ENCODE measurements around the gene MYOF.
"Not testable (repeated sequence)": the region's sequence is repeated elsewhere in the genome, so short reads cannot be mapped to it uniquely, and the experiment has no call there.

MYOF gene

GRCh38 chr10:93386631-93387369, 95.3 kb downstream of the MYOF start:
- peak; percentile 8 for DNase-seq

GRCh38 chr10:93385345-93385744, 96.8 kb downstream of the MYOF start:
- no peak for DNase-seq

DNA sequence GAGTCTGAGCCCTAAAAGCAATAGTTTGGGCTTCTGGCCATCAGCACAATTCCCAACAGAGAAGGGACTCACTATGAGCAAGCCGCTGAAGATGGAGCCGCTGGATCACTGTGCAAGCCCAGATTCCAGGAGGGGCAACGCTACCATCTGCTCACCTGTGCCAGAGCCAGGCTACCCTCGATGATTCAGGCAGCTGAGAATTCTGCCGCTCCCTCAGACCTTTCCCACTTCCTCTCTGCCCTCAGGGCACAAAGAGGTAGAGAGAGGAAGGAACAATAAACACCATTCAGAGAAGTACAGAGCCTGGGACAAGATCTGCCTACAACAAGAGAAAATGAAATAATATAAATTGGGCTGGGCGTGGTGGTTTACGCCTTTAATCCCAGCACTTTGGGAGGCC, 98.1 kb downstream of the MYOF start:
- DNase-seq, result no peak

- DNase-seq, result no peak
These were observed 98.6 kb downstream of the MYOF start for GRCh38 chr10:93383562-93383981.

DNA sequence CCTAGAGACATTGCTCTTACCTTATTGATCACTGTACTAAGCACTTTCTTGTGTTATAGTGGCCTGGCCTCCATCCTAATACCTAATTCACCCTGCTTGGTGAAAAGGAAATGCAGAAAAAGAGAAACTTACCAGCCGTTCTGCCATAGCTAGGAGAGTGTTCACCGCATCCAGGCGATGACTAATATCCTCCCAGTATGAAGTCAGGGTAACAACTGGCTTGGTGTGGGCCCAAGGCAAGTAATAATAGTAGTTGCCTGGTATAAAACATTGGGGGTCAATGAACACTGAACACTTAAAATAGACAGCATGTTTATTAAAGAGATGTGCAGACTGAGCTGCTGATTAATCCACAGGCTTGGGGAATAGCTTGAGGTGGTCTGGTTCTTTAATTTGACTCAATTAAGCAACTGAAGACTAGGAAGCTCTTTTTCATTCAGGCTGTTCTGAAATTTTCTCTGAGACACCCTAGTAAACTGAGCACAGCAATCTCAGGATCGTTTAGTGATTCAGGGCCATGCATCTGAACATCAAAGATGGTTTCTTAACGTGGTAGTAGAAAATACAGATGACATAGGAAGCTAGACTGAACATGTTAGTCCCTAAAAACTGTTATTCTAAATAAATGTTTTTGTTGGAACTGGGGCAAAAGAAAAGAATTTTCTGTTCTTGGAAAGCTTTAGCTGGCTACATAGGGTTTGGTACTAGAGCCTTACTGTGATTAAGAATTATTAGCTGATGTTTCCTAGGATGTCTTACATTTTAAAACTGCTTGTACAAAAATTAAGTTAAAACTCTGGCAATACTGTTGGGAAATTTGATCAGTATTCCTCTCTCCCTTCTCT, 102.2 kb downstream of the MYOF start:
- peak; percentile 56 for DNase-seq

GRCh38 chr10:93378997-93379730, 103.0 kb downstream of the MYOF start:
- DNase-seq, result peak; percentile 29

DNA sequence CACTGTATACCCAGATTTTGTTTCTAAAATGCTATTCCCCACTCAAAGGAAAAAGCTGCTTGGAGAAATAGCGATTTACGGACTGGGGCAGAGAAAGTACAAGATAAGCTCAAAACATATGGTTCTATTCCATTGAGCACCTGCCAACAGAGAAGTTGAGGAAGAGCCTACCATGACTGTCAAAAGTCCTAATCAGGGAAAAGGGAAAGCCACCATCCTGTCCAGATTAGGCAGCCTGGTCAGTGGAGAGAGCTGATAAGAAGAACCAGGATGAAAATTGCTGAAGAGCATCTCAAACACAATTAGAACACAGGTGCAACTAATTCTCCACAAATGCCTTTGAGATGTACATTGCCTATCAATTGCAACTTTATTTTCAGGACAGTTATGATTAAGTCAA, 104.1 kb downstream of the MYOF start:
- no peak for DNase-seq

DNA sequence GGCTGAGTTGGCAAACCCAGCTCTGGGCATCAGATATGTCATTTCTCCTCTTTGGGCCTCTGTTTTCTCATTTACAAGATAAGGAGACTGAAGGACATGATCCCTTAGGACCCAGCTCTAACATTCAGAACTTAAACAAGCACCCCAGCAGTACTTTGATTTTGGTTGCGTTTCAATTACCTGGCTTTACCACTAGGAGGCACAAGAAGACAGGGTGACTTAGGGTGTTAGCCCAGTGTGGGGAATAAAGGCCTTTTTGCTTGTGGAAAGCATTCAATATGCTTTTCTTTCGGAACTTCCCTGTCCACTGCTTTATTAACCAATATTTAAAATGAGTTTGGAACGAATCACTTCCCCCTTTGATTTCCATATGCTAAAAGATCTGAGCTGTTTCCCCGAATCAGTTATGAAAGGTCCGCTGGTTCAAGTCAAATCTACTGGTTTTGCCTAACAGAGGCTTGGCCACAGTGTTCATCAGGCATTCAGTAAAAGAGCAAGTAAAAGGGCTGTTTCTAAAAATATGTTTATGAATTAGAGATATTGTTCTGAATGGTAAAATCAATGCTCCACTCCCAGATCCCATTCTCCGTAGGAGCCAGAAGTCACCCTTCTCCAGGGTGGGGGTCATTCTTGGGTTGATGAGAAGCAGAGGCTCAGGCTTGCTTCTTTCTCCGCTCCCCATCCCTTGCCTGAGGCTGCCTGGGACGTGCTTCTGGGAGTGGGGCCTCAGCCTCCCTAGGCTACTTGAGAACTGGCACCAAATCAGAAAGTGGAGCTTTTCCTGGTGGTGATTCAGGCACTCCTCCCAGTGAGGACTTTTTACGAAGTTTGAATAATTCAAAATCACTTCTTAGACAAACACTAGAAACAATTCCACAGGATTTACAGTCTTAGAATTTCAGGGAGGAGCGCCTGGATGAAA, 105.5 kb downstream of the MYOF start:
- peak; percentile 20 for DNase-seq

- no peak for DNase-seq
These were observed 111.2 kb downstream of the MYOF start for GRCh38 chr10:93370961-93371360.

DNA sequence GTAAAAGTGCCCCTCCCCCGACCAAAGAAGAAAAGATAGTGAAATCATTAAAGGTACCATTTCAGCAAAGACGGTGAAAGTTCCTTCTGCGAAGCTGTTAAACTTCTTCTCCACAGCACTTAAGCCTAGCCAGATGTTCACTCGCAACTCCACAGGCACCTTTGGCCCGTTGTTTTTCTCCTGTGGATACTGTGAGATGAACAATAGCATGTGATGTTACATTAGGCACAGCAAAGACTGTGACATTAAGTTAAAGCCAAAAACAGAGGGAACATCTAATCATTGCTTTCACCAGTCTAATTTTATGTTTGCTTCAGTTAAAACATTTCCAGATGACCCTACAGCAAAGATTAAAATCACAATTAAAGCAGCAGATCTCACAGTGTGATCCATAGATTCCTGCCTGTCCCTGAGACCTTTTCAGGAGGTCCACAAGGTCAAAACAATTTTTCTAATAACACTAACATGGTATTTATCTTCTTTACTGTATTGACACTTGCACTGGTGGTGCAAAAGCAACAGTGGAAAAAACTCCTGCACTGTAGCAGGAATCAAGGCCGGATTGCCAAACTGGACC, 112.5 kb downstream of the MYOF start:
- no peak for DNase-seq

- no peak for DNase-seq
These were observed 113.9 kb downstream of the MYOF start for GRCh38 chr10:93368210-93368609.

DNA sequence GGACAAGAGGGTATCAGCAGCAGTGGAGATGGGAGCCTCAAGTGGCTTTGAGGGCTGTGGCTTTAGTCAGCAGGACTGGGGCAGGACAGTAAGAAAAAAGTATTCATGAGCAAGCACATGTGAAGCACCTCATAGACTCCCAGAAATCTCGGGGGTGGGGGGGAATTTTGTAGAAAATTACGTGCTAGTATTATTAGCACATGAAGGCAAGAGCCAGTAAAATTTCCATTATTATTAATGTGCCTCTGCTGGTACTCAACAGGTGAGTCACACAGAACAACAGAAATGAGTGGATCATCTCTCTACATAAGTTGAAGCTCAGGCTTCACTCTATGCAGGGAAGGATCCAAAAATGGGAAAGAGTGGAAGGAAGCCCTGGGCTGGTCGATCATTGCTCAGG, 114.5 kb downstream of the MYOF start:
- DNase-seq, result no peak

GRCh38 chr10:93364966-93365365, 117.2 kb downstream of the MYOF start:
- no peak for DNase-seq

GRCh38 chr10:93363891-93364648, 118.1 kb downstream of the MYOF start:
- DNase-seq, result no peak

GRCh38 chr10:93358398-93358797, 123.7 kb downstream of the MYOF start:
- DNase-seq, result not testable (repeated sequence)

DNA sequence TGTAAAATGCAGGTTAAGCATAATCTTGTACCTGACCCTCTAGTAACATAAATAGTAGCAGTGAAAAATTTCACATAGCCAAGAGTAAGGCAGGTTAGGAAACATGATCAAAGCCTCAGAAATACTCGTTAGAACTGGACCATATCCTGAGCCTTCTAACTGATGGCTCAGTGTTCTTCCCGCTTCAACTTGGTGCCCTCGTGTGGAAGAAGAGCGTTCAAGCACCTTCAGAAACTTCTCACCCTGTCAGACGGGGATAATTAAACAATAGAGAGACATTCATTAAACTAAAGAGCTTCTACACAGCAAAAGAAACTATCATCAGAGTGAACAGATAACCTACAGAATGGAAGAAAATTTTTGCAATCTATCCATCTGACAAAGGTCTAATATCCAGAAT, 124.5 kb downstream of the MYOF start:
- peak; percentile 10 for DNase-seq

GRCh38 chr10:93356516-93356915, 125.6 kb downstream of the MYOF start:
- no peak for DNase-seq

GRCh38 chr10:93352638-93353383, 129.3 kb downstream of the MYOF start:
- DNase-seq, result no peak

- no peak for DNase-seq
These were observed 135.4 kb downstream of the MYOF start for GRCh38 chr10:93346694-93347093.

DNA sequence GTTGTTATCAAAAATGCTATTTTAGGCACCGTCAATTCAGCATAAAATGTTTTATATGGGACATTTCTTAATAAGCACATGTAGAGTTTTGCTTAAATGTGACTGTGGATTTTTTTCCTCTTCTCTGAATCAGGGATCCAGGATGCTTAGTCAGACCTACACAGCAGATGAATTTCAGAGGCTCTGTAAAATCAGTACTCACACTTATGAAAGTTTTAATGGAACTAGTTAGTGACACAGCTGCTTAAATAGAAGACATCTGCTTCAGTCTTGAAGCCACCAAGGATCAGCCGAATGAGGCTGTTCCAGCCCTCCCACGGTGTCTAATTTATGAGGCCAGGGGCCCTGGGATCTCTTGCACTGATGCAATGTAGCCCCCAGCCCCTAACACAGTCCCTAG, 136.0 kb downstream of the MYOF start:
- no peak for DNase-seq

GRCh38 chr10:93344691-93345090, 137.4 kb downstream of the MYOF start:
- no peak for DNase-seq
